SK-N-SH (cell line): ENCODE measurements around the gene TPRX1.

Experiments
- CTCF ChIP-seq: fragments of 200-600 bp; sonication (generic); IDR thresholded peaks from 2 replicates; pipeline ENCODE4 v1.6.1; 2017; ENCODE audit warnings: antibody characterized with exemption, mild to moderate bottlenecking, moderate library complexity
- EP300 ChIP-seq, 2 experiments: IDR thresholded peaks; 2 replicates each; pipeline versions ENCODE4 v1.4.0 to v1.6.1; 2012; ENCODE audit warnings: borderline replicate concordance in 1 of 2, low read depth in 1 of 2, low read length in 1 of 2
- FOSL2 ChIP-seq: IDR thresholded peaks from 2 replicates; pipeline ENCODE4 v1.4.0; 2012; ENCODE audit warnings: low read depth, mild to moderate bottlenecking, moderate library complexity, borderline replicate concordance
- REST ChIP-seq: IDR thresholded peaks from 2 replicates; pipeline ENCODE4 v1.6.1; 2012; ENCODE audit warnings: mild to moderate bottlenecking, low read depth, low read length, moderate library complexity
- SIN3A ChIP-seq: IDR thresholded peaks from 2 replicates; pipeline ENCODE4 v1.6.1; 2012; ENCODE audit warnings: low read depth, mild to moderate bottlenecking, low read length, moderate library complexity, borderline replicate concordance

DNA sequence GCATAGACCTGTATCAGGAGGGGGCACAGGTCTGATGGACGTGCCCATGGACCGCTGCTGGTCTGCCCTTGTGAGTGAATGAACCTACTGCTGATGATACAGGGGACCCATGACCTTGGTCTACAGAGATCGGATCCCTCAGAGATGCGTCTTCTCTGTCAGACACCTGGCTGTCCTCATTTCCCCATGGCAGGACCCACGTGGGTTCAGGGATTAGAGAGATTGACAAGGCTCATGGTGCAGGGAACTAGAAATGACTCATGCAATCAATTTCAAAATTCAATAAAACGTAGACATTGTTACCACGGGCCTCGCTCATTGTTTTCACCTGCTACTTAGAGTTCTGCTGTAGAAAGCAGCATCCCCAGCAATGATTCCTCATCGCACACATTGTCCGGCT, 962 bp upstream of the TPRX1 start:
- TF ChIP-seq FOSL2 (no peak), CTCF (no peak), SIN3A (no peak), REST (no peak), EP300 (IDR thresholded peaks at IDR 0.05; ENCODE audit: borderline replicate concordance in 1 of 2, low read depth in 1 of 2, low read length in 1 of 2) (no peak)
